Prostate gland (tissue), 2 donors: ENCODE data around the gene WDFY4. TPM values are rescaled to one million over a fixed set of nuclear protein-coding genes. Genes with fewer than 3 reads are reported as not detected.

Source experiments
- DNase-seq: peaks from one replicate; pipeline ENCODE4 v3.0.0-alpha.2; 2019; ENCODE audit warnings: low spot score
- H3K27ac ChIP-seq, 2 donors: fragments of 200-600 bp; sonication (generic); 2 replicates each; pipeline ENCODE4 v1.5.1; 2017 to 2019
- H3K27me3 ChIP-seq: fragments of 200-600 bp; sonication (generic); replicated peaks from 2 replicates; pipeline ENCODE4 v1.5.1; 2019; ENCODE audit not compliant: insufficient read depth
- H3K36me3 ChIP-seq, 2 donors: fragments of 200-600 bp; sonication (generic); 1 replicate in 1 of 2; 2 replicates in 1 of 2; pipeline versions ENCODE4 v1.5.1 to v1.8.1; 2017 to 2019
- H3K4me1 ChIP-seq: fragments of 200-600 bp; sonication (generic); replicated peaks from 2 replicates; pipeline ENCODE4 v1.5.1; 2019
- H3K4me3 ChIP-seq, 2 donors: fragments of 200-600 bp; sonication (generic); 2 replicates each; pipeline ENCODE4 v1.5.1; 2017 to 2019
- H3K9me3 ChIP-seq: fragments of 200-600 bp; sonication (generic); 2 replicates; pipeline ENCODE4 v1.5.1; 2017
- POLR2A ChIP-seq: fragments of 450-650 bp; IDR thresholded peaks from one replicate; pipeline ENCODE4 v1.6.1; 2016; ENCODE audit warnings: antibody characterized with exemption, mild to moderate bottlenecking
- POLR2AphosphoS5 ChIP-seq: sonication (generic); formaldehyde crosslinking; IDR thresholded peaks from one replicate; pipeline ENCODE4 v1.6.1; 2017; ENCODE audit warnings: antibody characterized with exemption
- WGBS: methylation state at CpG from one replicate; pipeline ENCODE4 v1.1.5; 2018; 5-methylcytosine and 5-hydroxymethylcytosine counted together
- intact Hi-C: fragments of 100-400 bp; cut with DNase I; formaldehyde crosslinking; loops from one replicate; pipeline ENCODE4 v1.14.2; 2022
- total RNA-seq, 2 donors: library from RNA; depleted of rRNA; stranded (reverse); fragments of >200 nt; gene quantifications; one replicate each; pipeline ENCODE4 v1.1.0, GENCODE V29; 2016
- TF ChIP-seq, protein P1 (sequence below), 4 experiments: fragments of 200-600 bp in 2 of 4; fragments of 450-650 bp in 2 of 4; sonication (generic) in 2 of 4; IDR thresholded peaks; 1 replicate in 3 of 4; 2 replicates in 1 of 4; pipeline ENCODE4 v1.5.1; 2016 to 2019; ENCODE audit warnings: antibody characterized with exemption in 4 of 4, mild to moderate bottlenecking in 2 of 4, moderate library complexity in 2 of 4

WDFY4 gene
- total RNA-seq, 2 donors from 2014 or later, result 0.59 to 5.7 TPM

DNA sequence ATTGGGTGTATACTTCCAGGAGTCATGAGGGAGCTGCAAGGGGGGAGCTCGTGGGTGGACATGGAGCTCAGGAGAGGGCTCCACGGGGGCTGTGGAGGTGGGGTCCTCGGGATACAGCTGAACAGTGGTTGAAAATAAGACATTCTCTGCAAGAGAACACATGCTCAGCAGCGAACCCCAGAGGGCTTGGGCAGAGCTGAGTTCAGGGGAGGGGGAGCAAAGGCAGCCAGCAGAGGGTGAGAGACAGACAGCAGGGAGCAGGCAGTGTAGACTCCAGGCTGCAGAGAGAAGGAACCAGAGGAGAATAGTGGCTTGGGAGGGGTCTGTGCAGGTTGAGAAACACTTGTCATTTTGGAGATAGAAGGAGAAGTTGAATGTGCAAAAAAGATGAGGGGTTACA is 327.9 kb downstream of the WDFY4 start:
- Histone ChIP-seq H3K4me3 (no peak overlapping the region), H3K27me3 (no peaks in the 10 kb centered on the region), H3K27ac (no peak overlapping the region), H3K9me3 (no peaks in the 10 kb centered on the region), H3K36me3 (no peaks in the 10 kb centered on the region), H3K4me1 (no peaks in the 10 kb centered on the region)
- TF ChIP-seq POLR2A, result no peak
- no peak for TF ChIP-seq POLR2AphosphoS5
- TF ChIP-seq, protein P1, sequence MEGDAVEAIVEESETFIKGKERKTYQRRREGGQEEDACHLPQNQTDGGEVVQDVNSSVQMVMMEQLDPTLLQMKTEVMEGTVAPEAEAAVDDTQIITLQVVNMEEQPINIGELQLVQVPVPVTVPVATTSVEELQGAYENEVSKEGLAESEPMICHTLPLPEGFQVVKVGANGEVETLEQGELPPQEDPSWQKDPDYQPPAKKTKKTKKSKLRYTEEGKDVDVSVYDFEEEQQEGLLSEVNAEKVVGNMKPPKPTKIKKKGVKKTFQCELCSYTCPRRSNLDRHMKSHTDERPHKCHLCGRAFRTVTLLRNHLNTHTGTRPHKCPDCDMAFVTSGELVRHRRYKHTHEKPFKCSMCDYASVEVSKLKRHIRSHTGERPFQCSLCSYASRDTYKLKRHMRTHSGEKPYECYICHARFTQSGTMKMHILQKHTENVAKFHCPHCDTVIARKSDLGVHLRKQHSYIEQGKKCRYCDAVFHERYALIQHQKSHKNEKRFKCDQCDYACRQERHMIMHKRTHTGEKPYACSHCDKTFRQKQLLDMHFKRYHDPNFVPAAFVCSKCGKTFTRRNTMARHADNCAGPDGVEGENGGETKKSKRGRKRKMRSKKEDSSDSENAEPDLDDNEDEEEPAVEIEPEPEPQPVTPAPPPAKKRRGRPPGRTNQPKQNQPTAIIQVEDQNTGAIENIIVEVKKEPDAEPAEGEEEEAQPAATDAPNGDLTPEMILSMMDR (IDR thresholded peaks at IDR 0.05), result no peak
- intact Hi-C loops, result loop anchor here (5.0 kb wide), 1 partner anchor 105 kb away; the partner anchor contains the start of gene VSTM4
- DNase-seq, result no peak
- 77% methylated on average over 4 of the region's 4 CpGs for WGBS

DNA sequence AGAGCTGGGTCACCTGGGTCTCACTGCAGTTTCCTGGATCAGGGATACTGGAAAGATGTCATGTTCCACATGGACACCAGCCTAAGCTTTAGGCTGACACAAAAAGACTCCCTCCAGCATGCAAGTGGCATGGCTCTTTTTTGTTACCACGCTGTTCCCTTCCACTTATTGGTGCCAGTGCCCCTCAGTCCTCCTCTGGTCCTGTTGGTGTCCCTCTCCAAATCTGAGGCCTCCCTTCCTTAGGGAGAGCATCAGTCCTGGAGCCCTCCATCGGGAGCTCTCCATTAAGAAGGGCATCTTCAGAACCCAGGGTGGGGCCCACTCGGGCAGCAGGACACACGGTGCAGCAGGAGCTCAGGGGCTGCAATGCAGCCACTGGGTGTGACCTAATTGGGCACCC is 331.0 kb downstream of the WDFY4 start:
- TF ChIP-seq POLR2A (no peak), POLR2AphosphoS5 (no peak)
- TF ChIP-seq, protein P1 (IDR thresholded peaks at IDR 0.05), result no peak
- DNase-seq, result no peak
- Histone ChIP-seq H3K27ac (no peak overlapping the region), H3K4me1 (no peaks in the 10 kb centered on the region), H3K27me3 (no peaks in the 10 kb centered on the region), H3K4me3 (no peak overlapping the region), H3K9me3 (no peaks in the 10 kb centered on the region), H3K36me3 (no peaks in the 10 kb centered on the region)
- intact Hi-C loops, result no loop called here
- WGBS, result 98% methylated on average over 4 of the region's 4 CpGs

DNA sequence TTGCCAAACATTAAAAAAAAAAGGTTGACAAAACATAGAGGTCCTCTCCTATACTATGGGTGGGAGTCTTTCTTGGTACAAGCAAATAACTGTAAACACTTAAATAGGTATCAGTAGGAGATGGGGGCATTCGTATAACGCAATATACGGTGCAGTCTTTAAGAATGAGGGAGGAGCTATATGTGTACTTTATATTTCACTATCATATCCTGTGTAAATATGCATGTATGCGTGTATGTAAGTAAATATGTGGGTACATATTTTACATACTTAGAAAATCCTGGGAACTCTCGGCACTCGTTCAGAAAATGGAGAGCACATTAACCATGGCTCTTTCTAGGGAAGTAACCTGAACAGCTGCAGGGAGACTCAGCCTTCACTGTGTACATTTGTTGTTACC is 337.0 kb downstream of the WDFY4 start:
- Histone ChIP-seq H3K27ac (no peak overlapping the region), H3K4me1 (no peaks in the 10 kb centered on the region), H3K9me3 (no peaks in the 10 kb centered on the region), H3K4me3 (no peak overlapping the region), H3K36me3 (no peaks in the 10 kb centered on the region), H3K27me3 (no peaks in the 10 kb centered on the region)
- 84% methylated on average over 6 of the region's 6 CpGs for WGBS
- TF ChIP-seq, protein P1 (IDR thresholded peaks at IDR 0.05), result no peak
- TF ChIP-seq POLR2A, result no peak
- TF ChIP-seq POLR2AphosphoS5, result no peak
- intact Hi-C loops, result no loop called here
- DNase-seq, result no peak

DNA sequence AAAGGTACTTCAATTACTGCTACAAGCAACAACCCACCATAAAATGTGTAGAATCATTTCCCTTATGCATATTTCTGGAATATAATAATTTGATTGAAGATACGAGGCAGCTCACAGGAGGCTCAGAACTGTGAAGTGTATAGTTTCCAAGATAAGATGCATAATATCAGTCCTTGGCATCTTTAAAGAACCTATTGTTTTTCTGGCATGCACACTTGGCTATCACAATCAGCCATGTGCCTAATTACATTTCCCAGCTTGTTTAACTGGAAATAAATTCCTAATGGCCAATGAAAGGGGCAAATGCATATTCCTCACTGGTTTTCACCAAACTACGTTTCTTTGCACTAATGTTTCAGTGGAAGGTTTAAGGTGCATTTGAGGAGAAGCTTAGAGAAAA is 338.4 kb downstream of the WDFY4 start:
- H3K9me3 ChIP-seq, result no peaks in the 10 kb centered on the region
- WGBS, result 36% methylated on average over 2 of the region's 2 CpGs
- H3K4me3 ChIP-seq, result no peak overlapping the region
- H3K27me3 ChIP-seq, result no peaks in the 10 kb centered on the region
- no peaks in the 10 kb centered on the region for H3K36me3 ChIP-seq
- DNase-seq, result no peak
- TF ChIP-seq POLR2AphosphoS5, result no peak
- TF ChIP-seq, protein P1 (IDR thresholded peaks at IDR 0.05), result peak in 1 of 4 experiments; percentile 9
- H3K27ac ChIP-seq, result no peak overlapping the region
- no peaks in the 10 kb centered on the region for H3K4me1 ChIP-seq
- intact Hi-C loops, result no loop called here

DNA sequence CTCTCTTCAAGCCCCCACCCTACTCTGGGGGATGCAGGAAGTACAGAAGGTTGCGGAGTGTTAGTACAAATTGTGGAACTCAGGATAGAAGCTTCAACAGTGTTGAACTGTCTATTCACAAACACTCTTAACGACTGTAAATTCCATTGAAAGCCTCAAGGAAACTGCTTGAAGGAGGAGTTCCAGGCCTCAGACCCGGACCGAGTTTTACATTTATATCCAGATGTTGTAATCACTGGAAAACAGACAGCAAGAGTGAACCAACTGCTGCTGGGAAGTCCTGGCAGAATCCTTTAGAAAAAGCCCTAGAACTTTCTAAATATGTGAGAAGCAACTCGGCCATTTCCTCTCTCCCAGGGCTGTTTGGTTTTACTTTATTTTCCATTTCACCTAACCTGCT is 339.1 kb downstream of the WDFY4 start:
- no peaks in the 10 kb centered on the region for H3K36me3 ChIP-seq
- no peak overlapping the region for H3K4me3 ChIP-seq
- no peaks in the 10 kb centered on the region for H3K27me3 ChIP-seq
- no peak for DNase-seq
- no peaks in the 10 kb centered on the region for H3K9me3 ChIP-seq
- H3K4me1 ChIP-seq, result no peaks in the 10 kb centered on the region
- intact Hi-C loops, result no loop called here
- WGBS, result 22% methylated on average over 5 of the region's 5 CpGs
- TF ChIP-seq POLR2AphosphoS5 (no peak), POLR2A (no peak)
- TF ChIP-seq, protein P1 (IDR thresholded peaks at IDR 0.05), result no peak
- peak overlapping the region; percentile 8 to 28 for H3K27ac ChIP-seq
